ENCODE data around the gene GTPBP3. TPM values are rescaled to one million over a fixed set of nuclear protein-coding genes. Genes with fewer than 3 reads are reported as not detected.
A peak's percentile ranks its signal among the peaks of the same experiment; 100 is the strongest.

Gene GTPBP3
- total and polyA plus RNA-seq, 9 of the 15 experiments (the other 6 are each of a cell fraction or from before 2014, with no cell fraction given) = 4.9 to 124 (median 22.6) TPM

DNA sequence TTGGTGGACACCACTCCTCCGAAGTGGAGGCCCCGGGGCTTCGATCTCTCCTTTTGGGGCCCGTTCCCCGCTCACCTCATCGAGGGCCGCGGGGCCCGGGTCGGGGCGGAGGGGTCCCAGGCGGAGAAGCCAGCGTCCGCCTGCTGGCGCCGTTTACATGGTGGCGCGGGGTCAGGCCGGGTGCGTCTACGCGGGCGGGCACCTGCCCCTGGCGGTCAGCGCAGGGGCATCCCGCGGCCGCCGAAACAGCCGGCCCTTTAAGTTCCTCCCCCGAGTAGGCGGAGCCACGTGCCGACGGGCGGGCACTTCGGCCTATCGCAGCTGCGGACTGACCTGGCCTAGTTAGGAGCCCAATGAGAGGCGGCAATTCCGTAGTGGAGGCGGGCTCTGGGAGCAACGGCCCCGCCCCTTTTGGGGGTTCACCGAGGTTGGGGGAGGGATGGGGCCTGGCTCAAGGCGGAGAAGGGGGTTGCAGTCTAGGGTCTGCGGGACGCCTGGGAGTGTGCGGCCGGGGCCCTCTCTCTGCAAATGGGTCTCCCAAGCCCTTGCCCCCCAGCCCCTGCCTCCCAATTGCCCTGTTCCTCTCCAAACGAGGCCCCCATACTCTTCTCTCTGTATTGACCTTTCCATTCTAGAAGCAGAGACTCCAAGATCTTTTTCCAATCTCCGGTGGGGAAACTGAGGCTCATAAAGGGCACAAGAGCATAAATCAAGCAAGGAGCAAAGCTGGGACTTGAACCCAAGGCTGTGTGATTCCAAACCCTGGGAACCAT is 34.0 kb upstream of the GTPBP3 start, which contains the start of gene ABHD8 (continued):
- TF ChIP-seq MGA (IDR thresholded peaks at IDR 0.05) (peak; percentile 40; the same call in 1 of the 2 replicates), PML (IDR thresholded peaks at IDR 0.05; ENCODE audit: low read length) (0 out of 2 replicates have a peak, but pooled peaks have one; percentile 22), ZFP1 (CRISPR knock-in tag; IDR thresholded peaks at IDR 0.05) (no peak), YY1 (IDR thresholded peaks at IDR 0.05; ENCODE audit: borderline replicate concordance in 1 of 3, control insufficient read depth in 1 of 3, extremely low read depth in 1 of 3, insufficient read depth in 3 of 3, insufficient read length in 1 of 3, insufficient replicate concordance in 2 of 3, low read depth in 1 of 3, low read length in 2 of 3) (peak in 2 of 3 experiments; percentile 53 to 63), ETV5 (CRISPR knock-in tag; IDR thresholded peaks at IDR 0.05; ENCODE audit: low read depth) (no peak), EHMT2 (IDR thresholded peaks at IDR 0.05) (no peak), SREBF1 (IDR thresholded peaks at IDR 0.05; ENCODE audit: borderline replicate concordance, low read depth, low read length) (no peak), ZC3H11A (IDR thresholded peaks at IDR 0.05; ENCODE audit: low read depth, low read length) (no peak), CEBPZ (IDR thresholded peaks at IDR 0.05; ENCODE audit: borderline replicate concordance, low read depth, low read length) (peak; percentile 76; the same call in 1 of the 2 replicates)
- TF ChIP-seq, protein P1, sequence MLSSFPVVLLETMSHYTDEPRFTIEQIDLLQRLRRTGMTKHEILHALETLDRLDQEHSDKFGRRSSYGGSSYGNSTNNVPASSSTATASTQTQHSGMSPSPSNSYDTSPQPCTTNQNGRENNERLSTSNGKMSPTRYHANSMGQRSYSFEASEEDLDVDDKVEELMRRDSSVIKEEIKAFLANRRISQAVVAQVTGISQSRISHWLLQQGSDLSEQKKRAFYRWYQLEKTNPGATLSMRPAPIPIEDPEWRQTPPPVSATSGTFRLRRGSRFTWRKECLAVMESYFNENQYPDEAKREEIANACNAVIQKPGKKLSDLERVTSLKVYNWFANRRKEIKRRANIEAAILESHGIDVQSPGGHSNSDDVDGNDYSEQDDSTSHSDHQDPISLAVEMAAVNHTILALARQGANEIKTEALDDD (IDR thresholded peaks at IDR 0.05) = no peak
